GM12875 (cell line): ENCODE results near the gene FLT1.

Experiments used
- H3K4me3 ChIP-seq: one replicate; pipeline ENCODE4 v1.5.1; 2011; ENCODE audit warnings: low read depth, low read length, control low read depth
- TF ChIP-seq, protein P1 (sequence below): IDR thresholded peaks from 2 replicates; pipeline ENCODE4 v1.5.1; 2011; ENCODE audit warnings: low read depth, mild to moderate bottlenecking, control low read depth, inconsistent platforms, low read length, moderate library complexity, borderline replicate concordance; ENCODE audit not compliant: insufficient read depth

FLT1 gene

DNA sequence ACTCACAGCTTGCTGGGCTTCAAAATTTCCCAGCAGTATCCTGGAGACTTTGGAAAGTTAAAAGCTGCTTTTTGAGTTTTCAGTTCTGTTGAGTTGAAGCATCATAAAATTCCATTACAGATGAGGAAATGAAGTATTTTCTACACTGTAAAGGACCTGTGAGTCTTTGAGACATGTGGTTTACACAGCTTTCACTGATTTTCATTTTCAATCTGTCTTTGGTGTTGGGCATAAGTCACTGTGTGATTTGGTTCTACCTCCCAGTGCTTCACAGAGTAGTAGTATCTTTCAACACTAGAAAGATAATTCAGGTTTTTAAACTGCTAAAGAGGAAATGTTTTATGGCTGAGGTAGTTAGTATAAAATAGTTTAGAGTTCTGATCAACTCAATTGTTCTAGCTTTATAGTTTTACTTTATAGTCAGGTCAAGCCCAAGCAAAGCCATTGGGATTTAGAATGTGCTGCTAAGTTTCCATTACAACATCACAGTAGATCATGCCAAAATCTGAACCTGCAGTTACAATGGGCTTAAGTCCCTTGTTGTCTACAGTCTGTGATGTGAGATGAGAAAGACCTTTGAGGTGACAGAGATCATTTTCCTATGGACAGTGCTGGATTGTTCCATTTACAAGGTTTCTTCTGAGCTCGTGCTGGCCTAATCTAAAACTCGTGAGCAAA, 161.6 kb downstream of the FLT1 start:
- TF ChIP-seq, protein P1, sequence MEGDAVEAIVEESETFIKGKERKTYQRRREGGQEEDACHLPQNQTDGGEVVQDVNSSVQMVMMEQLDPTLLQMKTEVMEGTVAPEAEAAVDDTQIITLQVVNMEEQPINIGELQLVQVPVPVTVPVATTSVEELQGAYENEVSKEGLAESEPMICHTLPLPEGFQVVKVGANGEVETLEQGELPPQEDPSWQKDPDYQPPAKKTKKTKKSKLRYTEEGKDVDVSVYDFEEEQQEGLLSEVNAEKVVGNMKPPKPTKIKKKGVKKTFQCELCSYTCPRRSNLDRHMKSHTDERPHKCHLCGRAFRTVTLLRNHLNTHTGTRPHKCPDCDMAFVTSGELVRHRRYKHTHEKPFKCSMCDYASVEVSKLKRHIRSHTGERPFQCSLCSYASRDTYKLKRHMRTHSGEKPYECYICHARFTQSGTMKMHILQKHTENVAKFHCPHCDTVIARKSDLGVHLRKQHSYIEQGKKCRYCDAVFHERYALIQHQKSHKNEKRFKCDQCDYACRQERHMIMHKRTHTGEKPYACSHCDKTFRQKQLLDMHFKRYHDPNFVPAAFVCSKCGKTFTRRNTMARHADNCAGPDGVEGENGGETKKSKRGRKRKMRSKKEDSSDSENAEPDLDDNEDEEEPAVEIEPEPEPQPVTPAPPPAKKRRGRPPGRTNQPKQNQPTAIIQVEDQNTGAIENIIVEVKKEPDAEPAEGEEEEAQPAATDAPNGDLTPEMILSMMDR, result no peak
- H3K4me3 ChIP-seq, result no peak overlapping the region

DNA sequence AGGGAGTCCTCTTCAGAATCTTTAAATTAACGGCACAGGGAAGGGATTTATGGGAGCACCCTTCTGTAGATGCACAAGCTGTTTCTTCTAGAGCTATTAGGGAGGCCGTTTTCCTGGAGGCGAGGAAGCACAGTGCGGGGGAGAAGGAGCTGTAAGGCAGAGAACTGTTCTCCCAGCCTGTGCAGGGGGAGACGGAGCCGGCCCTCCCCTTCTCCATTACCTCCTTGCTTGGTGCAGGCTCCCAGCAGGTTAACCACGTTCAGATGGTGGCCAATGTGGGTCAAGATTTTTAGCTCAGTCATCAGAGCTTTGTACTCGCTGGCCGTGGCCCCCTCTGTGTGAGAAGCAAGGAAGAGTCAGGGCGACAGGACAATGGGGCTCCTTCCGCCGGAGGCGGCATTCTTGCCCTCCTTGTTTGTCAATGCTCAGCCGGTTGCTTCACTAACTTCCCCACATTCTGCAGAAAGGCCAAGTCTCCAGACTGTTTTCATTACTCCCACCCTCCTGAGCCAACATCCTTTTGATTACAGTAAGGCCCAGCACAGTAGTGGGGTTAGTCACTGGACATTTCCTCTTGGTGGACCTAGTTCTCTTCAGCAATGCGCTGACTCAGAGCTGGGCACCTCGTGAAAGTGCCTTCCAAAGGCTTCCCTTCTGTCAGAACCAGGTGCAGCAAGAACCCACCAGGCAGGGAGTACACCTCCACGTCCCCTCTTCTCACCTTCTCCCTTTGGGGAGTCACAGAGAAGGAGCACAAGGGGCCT, 165.4 kb downstream of the FLT1 start:
- H3K4me3 ChIP-seq, result no peak overlapping the region
- TF ChIP-seq, protein P1, result no peak

DNA sequence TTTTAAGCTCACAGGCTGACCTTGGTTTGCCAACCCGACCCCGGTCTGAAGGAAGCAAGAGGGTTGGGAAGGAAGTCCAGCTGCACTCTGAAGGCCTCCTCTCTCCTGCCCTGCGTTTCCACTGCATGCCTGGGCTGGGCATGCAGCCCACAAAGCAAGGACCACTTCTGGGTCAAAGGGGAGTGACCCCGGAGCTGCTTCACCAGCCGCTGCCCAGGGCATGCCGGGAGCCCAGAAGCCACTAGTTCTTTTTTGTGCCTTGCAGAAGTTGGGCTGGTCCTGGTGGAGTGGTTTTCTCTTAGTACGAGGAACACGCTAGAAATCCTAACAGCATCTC, 166.7 kb downstream of the FLT1 start:
- H3K4me3 ChIP-seq, result no peak overlapping the region
- TF ChIP-seq, protein P1, result no peak

DNA sequence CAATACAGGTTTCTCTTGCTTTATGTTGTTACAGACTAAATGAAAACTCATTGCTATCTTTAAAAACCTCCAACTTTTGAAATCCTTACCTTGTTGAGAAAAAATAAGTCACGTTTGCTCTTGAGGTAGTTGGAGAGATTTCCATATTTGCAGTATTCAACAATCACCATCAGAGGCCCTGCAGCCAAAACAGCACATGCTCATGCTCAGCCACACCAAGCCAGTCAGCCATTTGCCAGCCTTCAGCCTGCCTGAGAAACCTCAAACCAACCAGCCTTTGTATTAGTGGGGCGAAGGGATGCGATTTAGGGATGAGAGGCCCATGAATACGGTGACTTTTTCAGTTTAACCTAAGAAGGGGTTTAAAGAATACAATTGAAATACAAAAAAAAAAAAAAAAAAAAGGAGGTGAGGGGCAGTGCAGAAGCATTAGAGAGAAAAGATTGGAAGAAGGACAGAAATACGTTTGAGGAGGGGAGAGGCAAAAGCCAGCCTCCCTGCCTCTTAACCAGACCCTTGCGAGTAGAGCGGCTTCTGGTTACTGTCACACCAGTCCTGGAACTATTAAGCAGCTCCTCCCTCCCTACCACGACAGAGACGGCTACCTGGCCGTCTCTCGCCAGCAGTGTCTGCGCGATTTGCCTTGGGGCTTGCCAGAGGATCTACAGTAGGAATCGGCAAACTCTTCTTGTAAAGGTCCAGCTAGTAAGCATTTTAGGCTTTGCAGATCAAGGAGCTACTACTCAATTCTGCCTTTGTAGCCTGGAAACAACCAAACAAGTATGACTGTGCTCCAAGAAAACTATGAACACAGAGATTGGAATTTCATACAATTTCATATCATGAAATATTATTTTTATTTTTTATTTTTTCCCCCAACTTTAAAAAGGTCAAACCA, 167.3 kb downstream of the FLT1 start:
- H3K4me3 ChIP-seq, result no peak overlapping the region
- TF ChIP-seq, protein P1, result no peak

DNA sequence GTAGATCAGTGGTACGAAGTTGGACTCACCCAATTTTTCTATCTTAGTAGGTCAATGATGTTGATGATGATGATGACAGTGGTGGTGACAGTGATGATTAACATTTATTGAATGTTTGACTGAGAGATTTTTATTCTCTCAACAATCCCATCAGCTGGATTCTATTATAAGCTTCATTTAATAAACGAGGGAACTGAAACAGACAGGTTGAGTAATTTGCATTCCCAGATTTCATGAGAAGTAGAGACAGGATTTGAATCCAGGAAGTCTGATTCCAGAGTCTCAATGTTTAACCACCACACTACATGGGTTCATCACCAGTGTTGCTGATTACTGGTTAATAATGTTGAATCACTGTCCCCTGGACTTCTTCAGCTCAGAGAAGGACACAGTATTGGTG, 168.9 kb downstream of the FLT1 start:
- H3K4me3 ChIP-seq, result no peak overlapping the region
- TF ChIP-seq, protein P1, result no peak

DNA sequence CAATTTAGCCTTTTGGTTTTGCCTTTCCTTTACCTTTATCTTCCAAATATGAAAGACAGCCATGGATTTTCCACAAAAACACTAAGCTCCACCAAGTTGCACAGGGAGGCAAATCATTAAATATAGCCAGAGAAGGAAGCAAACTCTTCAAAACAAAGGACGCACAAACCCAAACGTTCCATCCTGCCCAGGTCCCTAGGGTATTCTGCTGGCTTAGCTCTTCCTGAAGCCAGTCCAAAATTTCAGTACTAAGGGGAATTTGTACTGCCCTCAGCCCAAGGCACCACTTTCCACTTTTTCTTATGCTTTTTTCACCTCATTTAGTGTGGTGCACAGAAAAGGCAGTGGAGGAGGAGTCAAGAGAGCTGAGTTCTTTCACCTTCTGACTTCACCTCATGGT, 169.9 kb downstream of the FLT1 start:
- no peak overlapping the region for H3K4me3 ChIP-seq

More for the DNA sequence above, 169.9 kb downstream of the FLT1 start:
- TF ChIP-seq, protein P1, result no peak
